ENCODE results near the gene SKAP2.

The SKAP2 gene

DNA sequence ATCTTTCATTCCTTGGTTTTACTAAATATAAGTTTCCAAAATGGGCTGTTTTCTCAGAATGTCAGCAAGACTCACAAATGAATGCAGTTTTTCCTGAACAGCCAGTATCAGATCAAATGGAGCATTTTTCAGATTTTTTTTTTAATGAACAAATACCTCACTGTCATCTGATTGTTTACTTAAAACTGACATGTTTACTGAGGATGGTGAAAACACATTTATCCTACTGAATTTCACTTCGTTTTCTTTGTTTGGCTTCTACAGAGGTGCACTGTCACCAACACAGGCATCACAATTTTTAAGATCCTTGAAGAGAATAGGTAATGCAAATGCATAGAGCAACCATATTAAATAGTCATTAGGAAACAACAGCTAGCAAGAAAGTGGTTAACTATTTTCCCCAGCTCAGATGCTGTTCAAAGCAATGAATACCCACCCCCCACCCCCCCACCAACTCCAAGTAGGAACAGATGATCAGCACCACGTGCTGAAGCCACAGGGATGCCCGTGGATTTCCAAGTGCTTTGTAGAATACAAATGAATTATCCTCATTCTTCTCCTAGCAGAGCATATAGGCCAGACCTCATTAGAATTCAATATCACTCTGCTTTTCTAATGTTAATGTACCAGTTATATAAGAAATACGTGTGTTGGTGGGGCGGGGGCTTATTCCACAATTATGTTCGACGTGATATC is 205.9 kb downstream of the SKAP2 start:
- no peak for DNase-seq

DNA sequence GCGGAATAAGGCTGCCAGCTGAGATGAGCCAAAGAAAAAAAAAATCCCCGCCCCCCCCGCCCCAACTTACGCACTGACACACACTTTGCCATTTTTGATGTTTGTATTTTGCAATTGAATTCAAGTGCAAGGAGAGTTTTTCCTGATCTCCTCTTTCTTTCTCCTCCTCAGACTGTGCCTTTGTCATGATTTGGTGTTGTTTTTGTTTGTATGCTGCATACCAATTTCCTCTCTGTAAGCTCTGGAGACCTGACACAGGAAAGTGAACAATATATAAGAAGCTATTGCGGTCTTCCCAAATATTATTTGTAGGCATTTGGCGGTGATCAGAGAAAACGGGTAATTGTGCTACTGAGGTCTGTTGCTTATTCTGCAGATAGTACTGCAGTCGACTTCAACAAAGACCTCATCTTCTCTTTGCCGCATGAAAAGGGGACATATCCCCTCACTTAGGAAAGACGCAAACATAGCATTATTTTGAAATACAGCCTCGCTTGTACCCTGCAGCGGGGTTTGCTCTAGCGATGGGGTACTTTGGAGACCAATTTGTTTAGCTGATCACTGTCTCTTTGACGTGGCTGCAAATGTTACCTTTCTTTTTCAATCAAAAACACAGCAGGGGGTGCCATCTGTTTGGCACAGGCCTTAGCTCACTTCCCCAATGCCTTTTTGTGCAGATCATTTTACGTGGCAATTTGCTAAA is 206.6 kb downstream of the SKAP2 start:
- no peak for DNase-seq

DNA sequence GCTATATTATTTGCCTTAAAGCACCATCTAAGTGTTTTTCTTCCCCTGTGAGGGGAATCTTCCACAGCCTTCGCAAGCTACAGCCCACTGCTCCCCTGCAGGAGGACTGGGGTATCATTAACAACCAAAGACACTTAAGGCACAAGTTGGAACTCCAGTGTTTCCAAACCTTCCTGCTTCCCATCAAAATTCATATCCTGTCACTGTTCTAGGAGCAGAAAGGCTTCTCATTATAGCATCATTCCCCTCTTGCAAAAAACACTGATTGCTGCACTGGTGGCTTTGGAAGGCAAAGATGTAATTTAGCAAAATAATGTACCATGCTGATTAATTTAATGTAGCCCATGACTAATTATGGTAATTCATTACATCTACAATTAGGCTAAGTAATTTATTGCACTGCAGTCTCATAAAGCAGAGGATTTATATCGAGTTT is 207.2 kb downstream of the SKAP2 start:
- DNase-seq = no peak

DNA sequence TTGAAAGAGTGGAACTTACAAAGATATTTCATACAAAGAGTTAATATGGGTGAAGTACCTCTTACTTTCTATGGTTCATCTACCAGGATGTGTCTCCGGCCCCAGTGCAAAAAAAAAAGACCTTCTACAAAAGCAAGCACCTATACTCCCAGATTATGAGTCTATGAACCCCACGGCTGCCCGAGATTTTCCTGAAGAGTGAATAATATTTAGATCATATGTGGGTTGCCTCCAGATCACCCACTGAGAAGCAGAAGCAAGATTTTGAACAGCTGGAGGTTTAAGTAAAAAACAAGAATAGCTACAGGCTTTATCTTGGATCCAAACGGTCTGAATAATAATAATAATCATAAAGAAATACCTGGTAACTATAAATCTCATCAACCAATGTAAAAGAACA is 207.7 kb downstream of the SKAP2 start:
- DNase-seq = no peak

DNA sequence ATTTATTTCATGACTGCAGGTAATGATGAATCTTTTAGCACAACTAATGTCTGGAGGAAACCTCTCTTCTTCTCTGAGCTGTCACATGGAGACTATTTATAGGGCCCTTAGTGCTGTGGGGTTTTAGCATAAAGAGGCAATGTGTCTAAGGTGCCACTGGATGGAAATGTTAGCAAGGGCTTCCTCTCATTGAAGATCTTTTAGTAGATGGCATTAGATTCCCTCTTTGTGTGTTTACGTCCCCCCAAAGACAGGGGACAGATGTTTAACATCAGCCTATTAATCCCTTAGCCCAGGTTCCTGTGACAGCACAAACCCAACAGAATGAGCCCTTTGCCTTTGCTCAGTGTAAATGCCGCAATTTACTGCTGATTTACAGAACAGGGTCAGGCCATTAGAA is 208.6 kb downstream of the SKAP2 start:
- DNase-seq = no peak

DNA sequence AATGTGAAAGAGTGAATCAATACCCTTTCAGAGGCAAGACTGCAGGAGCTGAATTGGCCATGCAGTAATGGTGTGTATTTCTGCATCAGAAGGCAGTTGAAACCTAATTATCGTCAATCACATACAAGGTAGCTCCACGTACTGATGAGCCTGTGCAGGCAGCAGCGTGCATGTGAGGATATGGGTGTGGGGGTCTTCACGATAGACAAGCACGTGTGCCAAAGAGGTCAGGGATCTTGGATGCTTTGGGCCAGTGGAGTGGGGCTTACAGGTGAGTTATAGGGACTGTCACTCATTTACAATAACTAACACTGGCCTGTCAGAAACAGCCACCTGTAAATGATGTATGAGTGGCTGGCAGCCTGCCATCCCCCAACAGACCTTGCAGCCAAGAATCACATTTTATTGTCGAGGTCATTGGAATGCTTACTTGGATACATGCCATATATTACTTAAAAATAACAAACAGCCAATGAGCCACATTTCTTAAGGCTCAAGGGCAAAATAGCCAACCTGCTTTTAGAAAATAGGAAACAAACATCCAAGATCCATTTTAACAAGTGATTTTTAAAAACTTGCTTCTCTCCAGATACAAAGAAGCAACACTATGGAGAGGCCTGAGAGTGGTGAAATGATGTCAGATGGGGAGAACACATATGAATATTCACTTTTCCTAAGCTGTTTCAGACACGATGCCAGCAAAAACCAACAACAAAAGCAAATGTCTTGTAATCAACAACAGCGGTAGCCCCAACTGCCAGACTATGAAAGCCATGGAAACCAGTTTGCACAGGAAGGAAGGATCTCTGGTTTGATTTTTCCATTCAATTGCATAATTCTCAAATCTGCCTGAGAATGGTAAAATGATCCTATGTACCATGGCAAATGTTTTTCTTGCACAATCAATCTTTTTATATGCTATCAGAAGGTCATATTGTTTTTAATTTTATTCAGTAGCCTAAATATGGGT is 210.7 kb downstream of the SKAP2 start:
- DNase-seq = no peak

DNA sequence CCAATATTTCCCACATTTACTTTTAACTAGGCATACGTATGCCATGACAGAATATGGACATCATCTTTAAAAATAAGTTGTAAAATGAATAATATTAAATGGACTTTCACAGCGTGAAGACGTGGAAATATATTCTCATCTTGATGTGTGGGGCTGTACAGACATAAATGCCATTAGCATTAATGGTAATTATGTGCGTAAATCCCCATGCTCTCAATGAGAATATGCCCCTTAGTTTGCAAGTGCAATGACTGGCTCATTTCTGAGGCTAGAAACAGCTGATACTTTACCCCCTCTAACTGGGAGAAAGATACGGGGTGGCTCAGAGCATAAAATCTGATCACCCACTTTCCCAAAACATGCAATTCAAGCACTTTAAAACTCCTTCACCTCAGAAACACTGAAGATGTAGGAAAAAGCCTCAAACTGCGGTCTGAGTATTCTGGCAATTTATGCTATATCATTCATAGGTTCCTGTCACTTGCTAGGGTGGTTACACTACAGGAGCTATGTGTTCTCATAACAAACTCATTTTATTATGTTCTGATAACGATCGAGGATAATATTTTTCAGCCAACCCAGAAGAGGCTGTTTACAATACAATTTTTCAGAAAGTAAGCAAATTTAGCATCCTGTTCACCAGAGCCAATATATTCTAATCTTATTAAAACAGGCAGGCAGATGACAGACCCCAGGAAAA is 211.8 kb downstream of the SKAP2 start:
- DNase-seq = no peak

DNA sequence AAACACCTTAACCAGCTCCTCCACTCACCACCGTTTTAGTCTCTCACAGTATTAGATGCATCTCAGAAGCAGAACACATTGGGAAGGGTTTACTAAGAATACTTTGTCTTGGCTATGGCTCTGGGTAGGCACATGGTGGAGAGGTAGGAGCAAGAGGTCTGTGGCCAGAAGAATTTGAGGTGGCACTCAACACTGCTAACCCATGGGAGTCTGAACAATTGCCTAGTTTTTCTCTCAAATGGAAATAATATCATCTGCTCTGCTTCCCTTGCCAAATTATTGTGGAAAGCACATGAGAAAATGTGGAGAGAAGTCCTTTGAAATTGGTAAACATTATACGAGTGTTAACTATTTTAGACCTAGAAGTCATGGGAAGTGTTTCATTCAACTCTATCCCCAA is 214.3 kb downstream of the SKAP2 start:
- DNase-seq = no peak

DNA sequence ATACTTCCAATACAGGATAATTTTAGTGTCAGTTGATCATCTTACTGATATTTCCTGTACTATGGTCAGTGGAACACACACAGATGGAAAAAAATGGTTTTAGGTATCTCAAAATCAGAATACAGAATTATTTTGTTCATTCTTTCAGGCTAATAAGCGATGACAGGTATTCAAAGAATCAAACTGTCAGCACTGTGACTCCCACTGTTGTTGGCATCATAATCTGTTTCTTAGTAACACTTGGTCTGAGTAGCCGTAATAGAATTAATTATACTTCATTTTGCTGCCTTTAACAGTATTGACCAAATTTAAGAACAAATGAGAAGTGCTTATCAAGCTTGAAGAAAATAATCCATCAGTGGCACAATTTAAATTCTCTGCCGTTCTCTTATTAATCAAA is 215.0 kb downstream of the SKAP2 start:
- no peak for DNase-seq

DNA sequence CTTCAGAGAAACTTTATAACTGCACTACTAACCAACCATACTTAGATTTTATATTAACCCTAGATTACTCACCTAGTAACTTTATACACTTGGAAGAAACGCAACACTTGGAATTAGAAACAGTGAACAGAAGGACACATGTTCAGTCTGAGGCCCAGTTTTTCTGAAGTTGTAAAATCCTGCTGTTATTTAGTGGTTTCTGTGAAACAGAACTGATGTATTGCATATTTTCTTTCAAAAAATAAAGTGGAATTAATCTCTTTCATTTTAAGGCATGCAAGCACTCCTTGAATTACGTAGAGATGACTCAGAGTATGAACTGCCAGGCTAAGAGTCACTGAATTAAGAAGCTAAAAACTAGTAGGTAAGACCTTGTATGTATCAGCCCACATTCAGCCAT is 215.8 kb downstream of the SKAP2 start:
- no peak for DNase-seq

DNA sequence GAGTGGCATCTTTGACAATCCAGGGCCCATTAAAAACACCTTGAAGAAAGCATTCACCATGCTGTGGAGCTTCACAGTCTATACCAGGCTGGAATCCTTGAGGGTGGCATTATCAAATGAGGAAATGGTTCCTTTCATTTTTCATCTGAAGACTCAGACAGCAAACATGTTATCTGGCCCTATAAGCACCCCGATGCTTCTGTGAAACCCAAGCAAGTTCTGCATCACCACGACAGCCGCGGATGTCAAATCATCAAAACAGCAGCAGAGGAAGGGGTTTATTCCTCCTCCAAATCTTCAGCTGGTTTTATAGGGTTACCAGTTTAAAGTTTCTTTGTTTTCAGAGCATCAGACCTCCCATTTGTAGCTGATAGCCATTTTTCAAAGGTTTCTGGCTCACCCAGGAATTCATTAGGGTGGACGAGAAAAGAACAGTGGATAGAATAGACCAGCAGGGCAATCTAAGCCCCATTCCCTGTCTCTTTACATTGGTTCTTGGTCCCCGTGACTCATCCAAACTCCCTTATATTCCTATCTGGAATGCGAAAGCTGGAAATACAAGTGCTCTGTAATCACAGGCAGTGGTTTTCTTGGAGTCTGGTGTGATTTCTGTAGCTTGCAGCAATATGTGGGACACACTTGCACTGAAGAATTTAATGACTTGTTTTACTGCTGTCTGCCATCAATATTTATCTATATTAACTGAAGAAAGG is 217.9 kb downstream of the SKAP2 start:
- DNase-seq = no peak

DNA sequence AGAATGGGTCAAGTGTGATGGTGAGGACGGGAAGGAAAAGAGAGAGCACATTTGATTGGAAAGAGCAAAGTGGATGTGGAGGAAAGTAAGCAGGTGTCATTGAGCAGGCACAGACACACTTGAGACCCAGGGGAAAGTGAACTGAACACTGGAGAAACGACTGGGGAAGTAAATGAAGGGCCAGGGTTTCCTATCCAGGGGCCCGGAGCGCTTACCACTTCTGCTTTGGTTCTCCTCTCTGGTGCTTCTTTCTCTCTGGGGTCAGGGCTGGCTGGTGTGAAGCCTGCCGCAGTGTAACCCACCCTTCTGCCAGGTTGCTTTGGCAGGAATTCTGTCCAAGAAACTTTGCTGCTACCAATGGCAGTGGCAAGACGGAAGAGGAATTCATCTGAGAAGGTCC is 219.3 kb downstream of the SKAP2 start:
- DNase-seq = no peak

DNA sequence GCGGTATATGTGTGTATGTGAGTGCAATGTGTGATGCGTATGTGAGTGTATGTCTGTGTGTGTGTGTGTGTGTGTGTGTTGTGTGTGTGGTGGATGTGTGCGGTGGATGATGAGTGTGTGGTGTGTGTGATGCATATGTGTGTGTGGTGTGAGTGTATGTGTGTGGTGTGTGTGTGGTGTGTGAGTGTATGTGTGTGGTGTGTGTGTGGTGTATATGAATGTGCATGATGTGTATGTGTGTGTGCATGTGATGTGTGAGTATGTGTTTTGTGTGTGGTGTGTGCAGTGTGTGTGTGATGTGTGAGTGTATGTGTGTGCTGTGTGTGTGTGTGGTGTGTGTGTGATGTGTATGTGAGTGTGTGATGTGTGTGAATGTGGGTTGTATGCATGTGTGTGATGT is 222.0 kb downstream of the SKAP2 start:
- no peak for DNase-seq

DNA sequence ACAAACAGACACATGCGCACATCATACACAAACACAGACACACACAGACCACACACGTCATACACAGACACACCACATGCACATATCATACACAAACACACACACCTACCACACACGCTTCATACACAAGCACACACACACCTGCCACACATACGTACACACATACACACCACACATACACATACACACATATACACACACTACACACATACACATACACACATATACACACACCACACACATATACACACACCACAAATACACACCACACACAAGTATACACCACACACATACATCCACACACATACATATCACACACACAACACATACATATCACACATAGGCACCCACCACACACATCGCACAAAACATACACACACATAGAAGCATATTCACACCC is 224.7 kb downstream of the SKAP2 start:
- DNase-seq = no peak

DNA sequence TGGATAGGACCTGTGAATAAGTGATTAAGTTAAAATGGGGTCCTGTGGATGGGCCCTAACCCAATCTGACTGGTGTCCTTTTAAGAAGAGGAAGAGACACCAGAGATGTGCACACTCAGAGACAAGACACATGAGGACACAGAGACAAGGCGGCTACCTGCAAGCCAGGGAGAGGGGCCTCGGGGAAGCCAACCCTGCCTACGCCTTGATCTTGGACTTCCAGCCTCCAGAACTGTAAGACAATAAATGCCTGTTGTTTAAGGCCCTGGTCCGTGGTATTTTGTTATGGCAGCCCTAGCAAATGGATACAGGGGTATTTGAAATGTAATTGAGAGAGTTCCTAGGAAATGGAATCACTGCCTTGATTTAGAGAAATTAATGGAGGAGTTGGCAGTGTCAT is 225.3 kb downstream of the SKAP2 start:
- no peak for DNase-seq

DNA sequence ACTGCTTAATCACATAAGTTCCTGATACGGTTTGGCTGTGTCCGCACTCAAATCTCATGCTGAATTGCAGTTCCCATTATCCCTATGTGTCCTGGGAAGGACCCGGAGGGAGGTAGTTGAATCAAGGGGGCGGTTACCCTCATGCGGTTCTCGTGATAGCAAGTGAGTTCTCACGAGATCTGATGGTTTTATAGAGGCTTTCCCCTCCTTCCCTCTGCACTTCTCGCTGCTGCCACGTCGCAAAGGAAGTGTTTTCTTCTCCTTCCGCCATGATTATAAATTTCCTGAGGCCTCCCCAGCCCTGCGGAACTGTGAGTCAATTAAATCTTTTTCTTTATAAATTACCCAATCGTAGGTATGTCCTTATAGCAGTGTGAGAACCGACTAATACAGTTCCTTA is 226.2 kb downstream of the SKAP2 start:
- no peak for DNase-seq

DNA sequence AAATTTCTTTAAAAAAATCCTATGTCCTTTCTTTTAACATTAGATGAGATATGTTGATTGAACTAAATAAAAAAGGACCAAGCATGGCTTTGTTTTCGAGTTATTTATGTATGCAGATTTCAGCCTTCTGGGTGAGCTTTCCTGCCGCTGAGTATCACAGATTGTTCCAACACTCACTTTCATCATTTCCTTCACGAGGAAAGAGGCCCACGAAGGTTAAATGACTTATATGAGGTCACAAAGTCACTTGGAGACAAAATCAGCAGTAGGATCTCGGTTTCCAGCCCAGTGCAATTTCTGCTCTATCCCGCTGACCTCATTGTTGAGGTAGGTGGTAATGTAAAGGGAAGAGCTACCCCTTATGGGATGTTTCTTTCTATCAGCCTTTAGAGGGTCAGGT is 226.8 kb downstream of the SKAP2 start:
- no peak for DNase-seq

DNA sequence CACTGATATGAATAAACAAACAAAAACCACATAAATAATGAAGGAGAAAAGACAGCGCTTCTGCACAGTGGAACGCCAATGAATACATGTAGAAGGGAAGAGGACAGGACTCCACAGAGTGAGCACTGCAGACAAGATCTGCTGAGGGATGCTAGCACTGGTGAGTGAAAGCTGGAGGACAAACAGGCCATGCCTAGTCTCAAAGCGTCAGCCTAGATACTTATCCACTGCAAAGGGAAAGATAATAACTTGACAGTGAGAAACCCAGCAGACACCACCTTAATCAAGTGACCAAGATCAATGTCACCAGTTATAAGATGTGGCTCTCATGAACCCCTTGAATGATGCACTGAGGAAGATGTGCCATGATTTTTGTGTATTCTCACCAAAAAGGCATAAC is 227.6 kb downstream of the SKAP2 start:
- no peak for DNase-seq

DNA sequence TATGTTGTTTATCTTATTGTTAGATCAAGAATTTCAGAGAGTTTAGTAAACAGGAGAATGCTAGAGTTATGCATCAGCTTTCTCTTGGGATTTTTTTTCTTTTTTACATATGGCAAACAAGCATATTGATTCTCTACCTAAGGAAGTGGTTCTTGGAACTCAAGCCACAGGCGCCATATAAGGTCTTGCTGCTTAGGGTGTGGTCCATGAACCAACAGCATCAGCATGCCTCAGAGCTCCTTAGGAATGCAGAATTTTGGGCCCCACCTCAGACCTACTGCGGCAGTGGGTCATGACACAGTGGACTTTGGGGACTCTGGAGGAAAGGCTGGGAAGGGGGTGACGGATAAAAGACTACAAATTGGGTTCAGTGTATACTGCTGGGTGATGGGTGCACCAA is 230.8 kb downstream of the SKAP2 start:
- DNase-seq = no peak

DNA sequence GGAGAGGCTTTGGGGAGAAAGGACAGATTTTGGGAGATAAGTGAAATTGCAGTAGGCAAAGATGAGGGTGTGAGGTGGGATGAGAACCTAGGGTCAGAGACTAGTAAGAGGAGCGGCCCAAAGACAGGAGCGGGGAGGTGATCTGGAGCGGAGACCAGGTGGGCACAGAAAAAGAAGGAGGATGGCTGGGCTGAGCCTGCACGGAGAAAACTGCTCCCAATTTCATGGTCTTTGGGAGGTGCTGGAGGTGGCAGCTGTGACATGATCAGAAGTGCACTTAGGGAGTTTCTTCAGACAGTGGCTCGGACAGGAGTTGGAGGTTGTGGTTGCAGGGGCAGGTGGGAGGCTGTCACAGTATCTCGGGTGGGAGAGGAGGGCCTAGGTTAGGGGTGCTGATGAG is 232.8 kb downstream of the SKAP2 start:
- no peak for DNase-seq

DNA sequence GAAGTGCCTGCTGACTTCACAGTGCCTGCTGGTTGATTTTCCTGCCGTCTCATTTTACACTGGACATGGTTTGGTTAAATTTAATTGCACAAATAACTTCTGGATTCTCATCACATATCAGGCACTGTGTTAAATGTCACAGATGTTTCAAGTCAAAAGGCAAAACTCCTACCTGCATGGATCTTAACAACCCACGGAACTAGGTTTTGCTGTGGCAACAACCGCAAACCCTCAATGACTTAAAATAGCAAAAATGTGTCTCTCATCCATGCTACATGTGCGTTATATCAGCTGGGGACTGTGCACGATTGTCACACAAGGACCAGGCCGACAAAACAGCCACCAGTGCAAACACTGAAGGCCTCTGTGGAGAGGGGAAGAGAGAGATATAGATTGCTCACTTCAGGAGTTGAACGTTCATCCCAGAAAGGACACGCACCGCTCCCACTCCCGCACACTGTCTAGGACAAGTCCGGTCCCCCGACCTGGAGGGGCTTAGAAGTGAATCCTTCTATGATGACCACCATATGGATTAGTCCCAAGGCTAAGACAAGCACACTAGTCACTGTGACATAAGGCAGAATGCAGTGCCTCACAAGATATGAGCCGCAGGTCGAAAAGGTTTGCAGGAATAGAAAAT is 233.3 kb downstream of the SKAP2 start:
- no peak for DNase-seq

DNA sequence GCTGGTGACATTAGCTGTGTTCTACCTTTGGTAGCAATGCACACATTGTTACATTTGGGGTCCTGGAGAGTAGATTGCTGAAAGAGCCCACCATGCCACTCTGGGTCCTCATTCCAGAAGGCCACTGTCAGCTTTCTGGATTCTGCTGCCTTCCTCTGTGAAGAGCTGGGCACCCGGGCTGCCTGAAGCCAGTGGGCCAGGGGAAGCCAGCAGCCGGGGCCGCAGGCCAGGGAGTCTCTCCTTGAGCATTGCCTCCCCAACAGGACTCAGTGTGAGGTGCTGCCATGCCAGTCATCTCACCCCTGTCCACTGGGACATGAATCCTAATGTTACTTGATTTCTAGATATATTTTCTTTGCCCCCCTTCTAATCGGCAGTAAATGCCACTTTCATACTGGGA is 234.0 kb downstream of the SKAP2 start:
- DNase-seq = no peak
